Measurements from ENCODE around the gene RBM18.

Gene RBM18

GRCh38 chr9:122265149-122265915 is 692 bp upstream of the RBM18 start:
- Mint-ChIP-seq H3K9me3 (no peaks in the 10 kb centered on the region), H3K27ac (peak overlapping the region; percentile 100), H3K4me3 (peak overlapping the region; percentile 99), H3K36me3 (ENCODE audit: low read depth) (peaks cover 7% of the 10 kb centered on the region), H3K4me1 (peaks cover 52% of the 10 kb centered on the region), H3K27me3 (ENCODE audit: low read depth, poor library complexity) (no peaks in the 10 kb centered on the region)
- TF ChIP-seq, protein P1, sequence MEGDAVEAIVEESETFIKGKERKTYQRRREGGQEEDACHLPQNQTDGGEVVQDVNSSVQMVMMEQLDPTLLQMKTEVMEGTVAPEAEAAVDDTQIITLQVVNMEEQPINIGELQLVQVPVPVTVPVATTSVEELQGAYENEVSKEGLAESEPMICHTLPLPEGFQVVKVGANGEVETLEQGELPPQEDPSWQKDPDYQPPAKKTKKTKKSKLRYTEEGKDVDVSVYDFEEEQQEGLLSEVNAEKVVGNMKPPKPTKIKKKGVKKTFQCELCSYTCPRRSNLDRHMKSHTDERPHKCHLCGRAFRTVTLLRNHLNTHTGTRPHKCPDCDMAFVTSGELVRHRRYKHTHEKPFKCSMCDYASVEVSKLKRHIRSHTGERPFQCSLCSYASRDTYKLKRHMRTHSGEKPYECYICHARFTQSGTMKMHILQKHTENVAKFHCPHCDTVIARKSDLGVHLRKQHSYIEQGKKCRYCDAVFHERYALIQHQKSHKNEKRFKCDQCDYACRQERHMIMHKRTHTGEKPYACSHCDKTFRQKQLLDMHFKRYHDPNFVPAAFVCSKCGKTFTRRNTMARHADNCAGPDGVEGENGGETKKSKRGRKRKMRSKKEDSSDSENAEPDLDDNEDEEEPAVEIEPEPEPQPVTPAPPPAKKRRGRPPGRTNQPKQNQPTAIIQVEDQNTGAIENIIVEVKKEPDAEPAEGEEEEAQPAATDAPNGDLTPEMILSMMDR (IDR thresholded peaks at IDR 0.05) = no peak
- DNase-seq = peak; percentile 4

DNA sequence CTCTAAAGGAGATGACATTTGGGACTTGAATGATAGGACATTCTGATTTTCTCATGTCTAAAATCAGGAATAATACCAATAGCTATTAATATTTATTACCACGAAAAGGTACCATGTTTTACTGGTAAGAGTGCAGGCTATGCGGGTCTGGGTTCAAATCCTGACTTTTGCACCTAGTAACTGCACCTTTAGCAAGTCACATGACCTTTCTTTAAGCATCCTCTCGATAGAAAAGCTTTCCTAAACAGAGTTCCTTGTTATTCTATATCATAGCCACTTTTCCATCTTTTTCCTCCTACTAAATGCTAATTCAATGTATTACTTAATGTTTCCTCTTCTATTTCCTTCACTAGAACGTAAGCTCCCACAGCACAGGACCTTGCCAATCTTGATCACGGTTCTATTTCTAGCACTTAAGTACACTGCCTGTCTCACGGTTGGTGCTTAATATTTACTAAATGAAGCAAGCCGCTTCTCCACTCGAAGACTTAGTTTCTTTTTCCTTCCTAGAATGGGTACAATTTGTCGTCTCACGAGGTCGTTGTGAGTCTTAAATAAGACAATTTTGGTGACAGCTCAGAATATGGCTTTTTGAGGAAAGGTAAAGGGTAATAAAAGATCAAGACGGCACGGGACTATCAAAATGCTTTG is 816 bp downstream of the RBM18 start:
- H3K9me3 Mint-ChIP-seq = no peaks in the 10 kb centered on the region

GRCh38 chr9:122262073-122262472 is 2.6 kb downstream of the RBM18 start:
- peak overlapping the region; percentile 40 for H3K4me3 Mint-ChIP-seq
- DNase-seq = no peak
- H3K36me3 Mint-ChIP-seq (ENCODE audit: low read depth) = peaks cover 20% of the 10 kb centered on the region
- no peak overlapping the region for H3K27ac Mint-ChIP-seq
- TF ChIP-seq, protein P1 (IDR thresholded peaks at IDR 0.05) = no peak
- H3K9me3 Mint-ChIP-seq = no peaks in the 10 kb centered on the region
- peaks cover 52% of the 10 kb centered on the region for H3K4me1 Mint-ChIP-seq
- no peaks in the 10 kb centered on the region for H3K27me3 Mint-ChIP-seq (ENCODE audit: low read depth, poor library complexity)

More for the DNA sequence above, 816 bp downstream of the RBM18 start:
- peaks cover 12% of the 10 kb centered on the region for H3K36me3 Mint-ChIP-seq (ENCODE audit: low read depth)
- TF ChIP-seq, protein P1 (IDR thresholded peaks at IDR 0.05) = no peak
- H3K27ac Mint-ChIP-seq = peak overlapping the region; percentile 100
- no peak for DNase-seq
- no peaks in the 10 kb centered on the region for H3K27me3 Mint-ChIP-seq (ENCODE audit: low read depth, poor library complexity)
- H3K4me1 Mint-ChIP-seq = peaks cover 52% of the 10 kb centered on the region
- H3K4me3 Mint-ChIP-seq = peak overlapping the region; percentile 99

- H3K36me3 Mint-ChIP-seq (ENCODE audit: low read depth) = peaks cover 20% of the 10 kb centered on the region
- H3K9me3 Mint-ChIP-seq = no peaks in the 10 kb centered on the region
- no peaks in the 10 kb centered on the region for H3K27me3 Mint-ChIP-seq (ENCODE audit: low read depth, poor library complexity)
- H3K4me3 Mint-ChIP-seq = peak overlapping the region; percentile 54
- TF ChIP-seq, protein P1 (IDR thresholded peaks at IDR 0.05) = no peak
- H3K27ac Mint-ChIP-seq = no peak overlapping the region
- DNase-seq = no peak
- H3K4me1 Mint-ChIP-seq = peaks cover 52% of the 10 kb centered on the region
Measured at GRCh38 chr9:122261469-122261881, 3.2 kb downstream of the RBM18 start.

DNA sequence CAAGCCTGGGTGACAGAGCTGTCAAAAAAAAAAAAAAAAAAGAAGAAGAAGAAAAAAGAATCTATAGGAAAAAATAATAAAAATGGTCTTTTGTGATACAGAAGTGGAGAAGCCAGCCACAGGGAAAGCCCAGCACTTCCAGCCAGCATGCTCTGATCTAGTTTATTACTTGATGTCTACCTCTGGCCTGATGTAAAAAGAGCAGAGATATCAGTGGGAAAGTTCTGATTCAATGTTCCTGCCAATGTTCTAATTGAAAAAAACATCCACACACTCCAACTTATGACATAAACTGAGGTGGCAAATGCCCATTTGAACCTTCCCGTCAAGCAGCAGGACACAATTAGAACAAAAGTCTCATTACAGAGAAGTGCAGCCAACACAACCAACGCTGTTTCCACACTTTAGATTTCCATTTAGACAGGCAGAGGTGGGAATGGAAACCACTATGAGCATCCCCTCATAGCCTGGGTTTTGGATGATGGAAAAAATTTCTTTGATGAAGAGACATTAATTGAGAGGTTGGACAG is 5.7 kb downstream of the RBM18 start:
- DNase-seq = no peak
- H3K4me3 Mint-ChIP-seq = no peak overlapping the region
- no peaks in the 10 kb centered on the region for H3K27me3 Mint-ChIP-seq (ENCODE audit: low read depth, poor library complexity)
- TF ChIP-seq, protein P1 (IDR thresholded peaks at IDR 0.05) = no peak
- H3K27ac Mint-ChIP-seq = no peak overlapping the region
- H3K9me3 Mint-ChIP-seq = no peaks in the 10 kb centered on the region
- H3K36me3 Mint-ChIP-seq (ENCODE audit: low read depth) = peaks cover 20% of the 10 kb centered on the region
- H3K4me1 Mint-ChIP-seq = peaks cover 32% of the 10 kb centered on the region

All from nephron progenitor cell (in vitro differentiated cells).